GM12892 (cell line): Measurements from ENCODE around the gene ABCA3.
"Not testable (repeated sequence)": the region's sequence is repeated elsewhere in the genome, so short reads cannot be mapped to it uniquely, and the experiment has no call there.

Experiments
- POLR2A ChIP-seq: IDR thresholded peaks from 2 replicates; pipeline ENCODE4 v1.6.1; 2011; ENCODE audit warnings: low read depth, low read length, control low read depth
- POLR2AphosphoS5 ChIP-seq: IDR thresholded peaks from 2 replicates; pipeline ENCODE4 v1.6.1; 2011; ENCODE audit warnings: low read depth, low read length, control low read depth

DNA sequence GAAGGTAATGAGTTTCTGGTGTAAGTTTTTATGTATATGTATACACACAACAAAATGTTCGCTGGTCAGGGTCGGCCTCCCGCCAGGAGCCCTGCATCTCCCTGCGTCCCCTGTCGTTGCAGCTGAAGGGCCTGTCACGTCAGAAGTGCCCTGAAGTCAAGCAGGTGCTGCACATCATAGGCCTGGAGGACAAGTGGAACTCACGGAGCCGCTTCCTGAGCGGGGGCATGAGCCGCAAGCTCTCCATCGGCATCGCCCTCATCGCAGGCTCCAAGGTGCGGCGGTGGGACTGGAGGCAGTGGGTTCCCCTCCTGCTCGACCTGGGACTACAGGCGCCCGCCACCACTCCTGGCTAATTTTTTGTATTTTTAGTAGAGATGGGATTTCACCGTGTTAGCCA lies 45.5 kb upstream of the ABCA3 start:
- TF ChIP-seq POLR2A, POLR2AphosphoS5: not testable (repeated sequence)
